ENCODE results near the gene GSK3B. TPM values are rescaled to one million over a fixed set of nuclear protein-coding genes. Genes with fewer than 3 reads are reported as not detected.

The GSK3B gene
- total and polyA plus RNA-seq, 2 experiments from 2014 or later = 29.0 to 45.3 TPM

GRCh38 chr3:119945291-119945690 is 149.0 kb downstream of the GSK3B start:
- DNase-seq (ENCODE audit: low spot score) = no peak
- H3K27ac Mint-ChIP-seq = no peak overlapping the region
- peaks cover 2% of the 10 kb centered on the region; the same call in 2 of the 3 replicates for H3K4me1 Mint-ChIP-seq
- H4K20me1 ChIP-seq (replicated peaks; ENCODE audit: insufficient read depth) = no peaks in the 10 kb centered on the region
- TF ChIP-seq, protein P1, sequence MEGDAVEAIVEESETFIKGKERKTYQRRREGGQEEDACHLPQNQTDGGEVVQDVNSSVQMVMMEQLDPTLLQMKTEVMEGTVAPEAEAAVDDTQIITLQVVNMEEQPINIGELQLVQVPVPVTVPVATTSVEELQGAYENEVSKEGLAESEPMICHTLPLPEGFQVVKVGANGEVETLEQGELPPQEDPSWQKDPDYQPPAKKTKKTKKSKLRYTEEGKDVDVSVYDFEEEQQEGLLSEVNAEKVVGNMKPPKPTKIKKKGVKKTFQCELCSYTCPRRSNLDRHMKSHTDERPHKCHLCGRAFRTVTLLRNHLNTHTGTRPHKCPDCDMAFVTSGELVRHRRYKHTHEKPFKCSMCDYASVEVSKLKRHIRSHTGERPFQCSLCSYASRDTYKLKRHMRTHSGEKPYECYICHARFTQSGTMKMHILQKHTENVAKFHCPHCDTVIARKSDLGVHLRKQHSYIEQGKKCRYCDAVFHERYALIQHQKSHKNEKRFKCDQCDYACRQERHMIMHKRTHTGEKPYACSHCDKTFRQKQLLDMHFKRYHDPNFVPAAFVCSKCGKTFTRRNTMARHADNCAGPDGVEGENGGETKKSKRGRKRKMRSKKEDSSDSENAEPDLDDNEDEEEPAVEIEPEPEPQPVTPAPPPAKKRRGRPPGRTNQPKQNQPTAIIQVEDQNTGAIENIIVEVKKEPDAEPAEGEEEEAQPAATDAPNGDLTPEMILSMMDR (conservative IDR thresholded peaks at IDR 0.05; ENCODE audit: low read depth in 2 of 2) = no peak
- TF ChIP-seq JUNB (IDR thresholded peaks at IDR 0.05; ENCODE audit: unreplicated experiment) (no peak), POLR2AphosphoS5 (IDR thresholded peaks at IDR 0.05; ENCODE audit: low read depth) (no peak), ZNF114 (CRISPR knock-in tag; IDR thresholded peaks at IDR 0.05) (no peak), NANOG (IDR thresholded peaks at IDR 0.05; ENCODE audit: borderline replicate concordance) (no peak), STAT1 (IDR thresholded peaks at IDR 0.05; ENCODE audit: unreplicated experiment) (no peak), EZH2 (IDR thresholded peaks at IDR 0.05; ENCODE audit: low read depth, unreplicated experiment) (no peak), EZH2phosphoT487 (IDR thresholded peaks at IDR 0.05; ENCODE audit: unreplicated experiment) (no peak), ZNF331 (CRISPR knock-in tag; IDR thresholded peaks at IDR 0.05; ENCODE audit: low read depth) (no peak), CREB1 (CRISPR knock-in tag; IDR thresholded peaks at IDR 0.05; ENCODE audit: low read depth) (no peak)
- TF ChIP-seq, protein P2, sequence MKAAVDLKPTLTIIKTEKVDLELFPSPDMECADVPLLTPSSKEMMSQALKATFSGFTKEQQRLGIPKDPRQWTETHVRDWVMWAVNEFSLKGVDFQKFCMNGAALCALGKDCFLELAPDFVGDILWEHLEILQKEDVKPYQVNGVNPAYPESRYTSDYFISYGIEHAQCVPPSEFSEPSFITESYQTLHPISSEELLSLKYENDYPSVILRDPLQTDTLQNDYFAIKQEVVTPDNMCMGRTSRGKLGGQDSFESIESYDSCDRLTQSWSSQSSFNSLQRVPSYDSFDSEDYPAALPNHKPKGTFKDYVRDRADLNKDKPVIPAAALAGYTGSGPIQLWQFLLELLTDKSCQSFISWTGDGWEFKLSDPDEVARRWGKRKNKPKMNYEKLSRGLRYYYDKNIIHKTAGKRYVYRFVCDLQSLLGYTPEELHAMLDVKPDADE (IDR thresholded peaks at IDR 0.05) = no peak
- TF ChIP-seq, protein P3, sequence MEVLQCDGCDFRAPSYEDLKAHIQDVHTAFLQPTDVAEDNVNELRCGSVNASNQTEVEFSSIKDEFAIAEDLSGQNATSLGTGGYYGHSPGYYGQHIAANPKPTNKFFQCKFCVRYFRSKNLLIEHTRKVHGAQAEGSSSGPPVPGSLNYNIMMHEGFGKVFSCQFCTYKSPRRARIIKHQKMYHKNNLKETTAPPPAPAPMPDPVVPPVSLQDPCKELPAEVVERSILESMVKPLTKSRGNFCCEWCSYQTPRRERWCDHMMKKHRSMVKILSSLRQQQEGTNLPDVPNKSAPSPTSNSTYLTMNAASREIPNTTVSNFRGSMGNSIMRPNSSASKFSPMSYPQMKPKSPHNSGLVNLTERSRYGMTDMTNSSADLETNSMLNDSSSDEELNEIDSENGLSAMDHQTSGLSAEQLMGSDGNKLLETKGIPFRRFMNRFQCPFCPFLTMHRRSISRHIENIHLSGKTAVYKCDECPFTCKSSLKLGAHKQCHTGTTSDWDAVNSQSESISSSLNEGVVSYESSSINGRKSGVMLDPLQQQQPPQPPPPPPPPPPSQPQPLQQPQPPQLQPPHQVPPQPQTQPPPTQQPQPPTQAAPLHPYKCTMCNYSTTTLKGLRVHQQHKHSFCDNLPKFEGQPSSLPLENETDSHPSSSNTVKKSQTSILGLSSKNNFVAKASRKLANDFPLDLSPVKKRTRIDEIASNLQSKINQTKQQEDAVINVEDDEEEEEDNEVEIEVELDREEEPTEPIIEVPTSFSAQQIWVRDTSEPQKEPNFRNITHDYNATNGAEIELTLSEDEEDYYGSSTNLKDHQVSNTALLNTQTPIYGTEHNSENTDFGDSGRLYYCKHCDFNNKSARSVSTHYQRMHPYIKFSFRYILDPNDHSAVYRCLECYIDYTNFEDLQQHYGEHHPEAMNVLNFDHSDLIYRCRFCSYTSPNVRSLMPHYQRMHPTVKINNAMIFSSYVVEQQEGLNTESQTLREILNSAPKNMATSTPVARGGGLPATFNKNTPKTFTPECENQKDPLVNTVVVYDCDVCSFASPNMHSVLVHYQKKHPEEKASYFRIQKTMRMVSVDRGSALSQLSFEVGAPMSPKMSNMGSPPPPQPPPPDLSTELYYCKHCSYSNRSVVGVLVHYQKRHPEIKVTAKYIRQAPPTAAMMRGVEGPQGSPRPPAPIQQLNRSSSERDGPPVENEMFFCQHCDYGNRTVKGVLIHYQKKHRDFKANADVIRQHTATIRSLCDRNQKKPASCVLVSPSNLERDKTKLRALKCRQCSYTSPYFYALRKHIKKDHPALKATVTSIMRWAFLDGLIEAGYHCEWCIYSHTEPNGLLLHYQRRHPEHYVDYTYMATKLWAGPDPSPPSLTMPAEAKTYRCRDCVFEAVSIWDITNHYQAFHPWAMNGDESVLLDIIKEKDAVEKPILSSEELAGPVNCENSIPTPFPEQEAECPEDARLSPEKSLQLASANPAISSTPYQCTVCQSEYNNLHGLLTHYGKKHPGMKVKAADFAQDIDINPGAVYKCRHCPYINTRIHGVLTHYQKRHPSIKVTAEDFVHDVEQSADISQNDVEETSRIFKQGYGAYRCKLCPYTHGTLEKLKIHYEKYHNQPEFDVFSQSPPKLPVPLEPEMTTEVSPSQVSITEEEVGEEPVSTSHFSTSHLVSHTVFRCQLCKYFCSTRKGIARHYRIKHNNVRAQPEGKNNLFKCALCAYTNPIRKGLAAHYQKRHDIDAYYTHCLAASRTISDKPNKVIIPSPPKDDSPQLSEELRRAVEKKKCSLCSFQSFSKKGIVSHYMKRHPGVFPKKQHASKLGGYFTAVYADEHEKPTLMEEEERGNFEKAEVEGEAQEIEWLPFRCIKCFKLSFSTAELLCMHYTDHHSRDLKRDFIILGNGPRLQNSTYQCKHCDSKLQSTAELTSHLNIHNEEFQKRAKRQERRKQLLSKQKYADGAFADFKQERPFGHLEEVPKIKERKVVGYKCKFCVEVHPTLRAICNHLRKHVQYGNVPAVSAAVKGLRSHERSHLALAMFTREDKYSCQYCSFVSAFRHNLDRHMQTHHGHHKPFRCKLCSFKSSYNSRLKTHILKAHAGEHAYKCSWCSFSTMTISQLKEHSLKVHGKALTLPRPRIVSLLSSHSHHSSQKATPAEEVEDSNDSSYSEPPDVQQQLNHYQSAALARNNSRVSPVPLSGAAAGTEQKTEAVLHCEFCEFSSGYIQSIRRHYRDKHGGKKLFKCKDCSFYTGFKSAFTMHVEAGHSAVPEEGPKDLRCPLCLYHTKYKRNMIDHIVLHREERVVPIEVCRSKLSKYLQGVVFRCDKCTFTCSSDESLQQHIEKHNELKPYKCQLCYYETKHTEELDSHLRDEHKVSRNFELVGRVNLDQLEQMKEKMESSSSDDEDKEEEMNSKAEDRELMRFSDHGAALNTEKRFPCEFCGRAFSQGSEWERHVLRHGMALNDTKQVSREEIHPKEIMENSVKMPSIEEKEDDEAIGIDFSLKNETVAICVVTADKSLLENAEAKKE (CRISPR knock-in tag; IDR thresholded peaks at IDR 0.05) = no peak
- TF ChIP-seq, protein P4, sequence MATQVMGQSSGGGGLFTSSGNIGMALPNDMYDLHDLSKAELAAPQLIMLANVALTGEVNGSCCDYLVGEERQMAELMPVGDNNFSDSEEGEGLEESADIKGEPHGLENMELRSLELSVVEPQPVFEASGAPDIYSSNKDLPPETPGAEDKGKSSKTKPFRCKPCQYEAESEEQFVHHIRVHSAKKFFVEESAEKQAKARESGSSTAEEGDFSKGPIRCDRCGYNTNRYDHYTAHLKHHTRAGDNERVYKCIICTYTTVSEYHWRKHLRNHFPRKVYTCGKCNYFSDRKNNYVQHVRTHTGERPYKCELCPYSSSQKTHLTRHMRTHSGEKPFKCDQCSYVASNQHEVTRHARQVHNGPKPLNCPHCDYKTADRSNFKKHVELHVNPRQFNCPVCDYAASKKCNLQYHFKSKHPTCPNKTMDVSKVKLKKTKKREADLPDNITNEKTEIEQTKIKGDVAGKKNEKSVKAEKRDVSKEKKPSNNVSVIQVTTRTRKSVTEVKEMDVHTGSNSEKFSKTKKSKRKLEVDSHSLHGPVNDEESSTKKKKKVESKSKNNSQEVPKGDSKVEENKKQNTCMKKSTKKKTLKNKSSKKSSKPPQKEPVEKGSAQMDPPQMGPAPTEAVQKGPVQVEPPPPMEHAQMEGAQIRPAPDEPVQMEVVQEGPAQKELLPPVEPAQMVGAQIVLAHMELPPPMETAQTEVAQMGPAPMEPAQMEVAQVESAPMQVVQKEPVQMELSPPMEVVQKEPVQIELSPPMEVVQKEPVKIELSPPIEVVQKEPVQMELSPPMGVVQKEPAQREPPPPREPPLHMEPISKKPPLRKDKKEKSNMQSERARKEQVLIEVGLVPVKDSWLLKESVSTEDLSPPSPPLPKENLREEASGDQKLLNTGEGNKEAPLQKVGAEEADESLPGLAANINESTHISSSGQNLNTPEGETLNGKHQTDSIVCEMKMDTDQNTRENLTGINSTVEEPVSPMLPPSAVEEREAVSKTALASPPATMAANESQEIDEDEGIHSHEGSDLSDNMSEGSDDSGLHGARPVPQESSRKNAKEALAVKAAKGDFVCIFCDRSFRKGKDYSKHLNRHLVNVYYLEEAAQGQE (IDR thresholded peaks at IDR 0.05; ENCODE audit: unreplicated experiment) = no peak
- no peaks in the 10 kb centered on the region for H3K27me3 Mint-ChIP-seq (ENCODE audit: insufficient read depth, low read depth, poor library complexity)
- H3K27me3 ChIP-seq (ENCODE audit: insufficient read depth) = no peaks in the 10 kb centered on the region
- no peak overlapping the region for H2AFZ ChIP-seq
- no peak overlapping the region for H3K4me3 Mint-ChIP-seq
- no peak overlapping the region for H3K4me3 ChIP-seq
- H3K9me2 ChIP-seq (ENCODE audit: insufficient read depth) = no peaks in the 10 kb centered on the region
- H3K27ac ChIP-seq (ENCODE audit: low read depth) = no peak overlapping the region
- no peaks in the 10 kb centered on the region for H3K36me3 ChIP-seq (ENCODE audit: insufficient read depth)
- H3K9me3 Mint-ChIP-seq = no peaks in the 10 kb centered on the region
- no peak for ATAC-seq
- no peak overlapping the region for H3K4me2 ChIP-seq
- H3K4me1 ChIP-seq (ENCODE audit: insufficient read depth) = no peaks in the 10 kb centered on the region
- H3K79me2 ChIP-seq (replicated peaks; ENCODE audit: insufficient read depth) = peaks cover 24% of the 10 kb centered on the region; the same call in 1 of the 2 replicates
- H3K36me3 Mint-ChIP-seq (ENCODE audit: low read depth) = no peaks in the 10 kb centered on the region; the same call in 2 of the 3 replicates
- no peaks in the 10 kb centered on the region for H3F3A ChIP-seq (replicated peaks; ENCODE audit: low read depth)

All from GM23338 (cell line).